ENCODE measurements around the gene DHRSX.
"Not testable (repeated sequence)": the region's sequence is repeated elsewhere in the genome, so short reads cannot be mapped to it uniquely, and the experiment has no call there.

The DHRSX gene

GRCh38 chrX:2424317-2424716 is 76.5 kb downstream of the DHRSX start:
- H3K27ac ChIP-seq, result no peak overlapping the region
- H3K4me3 ChIP-seq, result no peak overlapping the region
- no peaks in the 10 kb centered on the region for H3K9me3 ChIP-seq (ENCODE audit: low read depth, low read length)
- H3K36me3 ChIP-seq (ENCODE audit: insufficient read depth, low read length), result no peaks in the 10 kb centered on the region
- TF ChIP-seq EZH2 (IDR thresholded peaks at IDR 0.05) (no peak), POLR2AphosphoS5 (IDR thresholded peaks at IDR 0.05; ENCODE audit: borderline replicate concordance, low read depth, low read length) (no peak), FOXP2 (optimal IDR thresholded peaks at IDR 0.05; ENCODE audit: control extremely low read depth, extremely low read length, insufficient read depth) (no peak)
- H3K9ac ChIP-seq (ENCODE audit: insufficient read length), result no peak overlapping the region
- no peak for DNase-seq (ENCODE audit: low read depth, low spot score)

- no peak for DNase-seq (ENCODE audit: low read depth, low spot score)
- Histone ChIP-seq H3K36me3 (ENCODE audit: insufficient read depth, low read length) (no peaks in the 10 kb centered on the region), H3K27ac (no peak overlapping the region), H3K9ac (ENCODE audit: insufficient read length) (no peak overlapping the region), H3K9me3 (ENCODE audit: low read depth, low read length) (no peaks in the 10 kb centered on the region), H3K4me3 (no peak overlapping the region)
- TF ChIP-seq POLR2AphosphoS5 (IDR thresholded peaks at IDR 0.05; ENCODE audit: borderline replicate concordance, low read depth, low read length), result no peak
- no peak for TF ChIP-seq EZH2 (IDR thresholded peaks at IDR 0.05)
- no peak for TF ChIP-seq FOXP2 (optimal IDR thresholded peaks at IDR 0.05; ENCODE audit: control extremely low read depth, extremely low read length, insufficient read depth)
Observed at GRCh38 chrX:2423899-2424298, 76.9 kb downstream of the DHRSX start.

- H3K36me3 ChIP-seq (ENCODE audit: insufficient read depth, low read length), result no peaks in the 10 kb centered on the region
- no peak for DNase-seq (ENCODE audit: low read depth, low spot score)
- H3K4me3 ChIP-seq, result no peak overlapping the region
- TF ChIP-seq EZH2 (IDR thresholded peaks at IDR 0.05) (no peak), FOXP2 (optimal IDR thresholded peaks at IDR 0.05; ENCODE audit: control extremely low read depth, extremely low read length, insufficient read depth) (no peak), POLR2AphosphoS5 (IDR thresholded peaks at IDR 0.05; ENCODE audit: borderline replicate concordance, low read depth, low read length) (no peak)
- H3K9me3 ChIP-seq (ENCODE audit: low read depth, low read length), result no peaks in the 10 kb centered on the region
- no peak overlapping the region for H3K9ac ChIP-seq (ENCODE audit: insufficient read length)
- no peak overlapping the region for H3K27ac ChIP-seq
Observed at GRCh38 chrX:2423282-2423681, 77.5 kb downstream of the DHRSX start.

GRCh38 chrX:2419418-2419817 is 81.4 kb downstream of the DHRSX start:
- not testable (repeated sequence) for H3K4me3 ChIP-seq; H3K27ac ChIP-seq; DNase-seq (ENCODE audit: low read depth, low spot score); H3K9ac ChIP-seq (ENCODE audit: insufficient read length); H3K9me3 ChIP-seq (ENCODE audit: low read depth, low read length); H3K36me3 ChIP-seq (ENCODE audit: insufficient read depth, low read length)

- no peak for DNase-seq (ENCODE audit: low read depth, low spot score)
- Histone ChIP-seq H3K27ac (no peak overlapping the region), H3K36me3 (ENCODE audit: insufficient read depth, low read length) (no peaks in the 10 kb centered on the region), H3K9ac (ENCODE audit: insufficient read length) (no peak overlapping the region), H3K9me3 (ENCODE audit: low read depth, low read length) (no peaks in the 10 kb centered on the region), H3K4me3 (no peak overlapping the region)
- TF ChIP-seq POLR2AphosphoS5 (IDR thresholded peaks at IDR 0.05; ENCODE audit: borderline replicate concordance, low read depth, low read length), result no peak
- TF ChIP-seq FOXP2 (optimal IDR thresholded peaks at IDR 0.05; ENCODE audit: control extremely low read depth, extremely low read length, insufficient read depth), result no peak
- no peak for TF ChIP-seq EZH2 (IDR thresholded peaks at IDR 0.05)
Observed at GRCh38 chrX:2418000-2418399, 82.8 kb downstream of the DHRSX start.

GRCh38 chrX:2416851-2417604 is 83.7 kb downstream of the DHRSX start:
- H3K36me3 ChIP-seq (ENCODE audit: insufficient read depth, low read length), result no peaks in the 10 kb centered on the region
- no peak overlapping the region for H3K4me3 ChIP-seq
- no peak overlapping the region for H3K27ac ChIP-seq
- no peaks in the 10 kb centered on the region for H3K9me3 ChIP-seq (ENCODE audit: low read depth, low read length)
- DNase-seq (ENCODE audit: low read depth, low spot score), result no peak
- H3K9ac ChIP-seq (ENCODE audit: insufficient read length), result no peak overlapping the region
- TF ChIP-seq FOXP2 (optimal IDR thresholded peaks at IDR 0.05; ENCODE audit: control extremely low read depth, extremely low read length, insufficient read depth) (no peak), POLR2AphosphoS5 (IDR thresholded peaks at IDR 0.05; ENCODE audit: borderline replicate concordance, low read depth, low read length) (no peak), EZH2 (IDR thresholded peaks at IDR 0.05) (no peak)

- H3K9me3 ChIP-seq (ENCODE audit: low read depth, low read length), result no peaks in the 10 kb centered on the region
- H3K9ac ChIP-seq (ENCODE audit: insufficient read length), result no peak overlapping the region
- no peaks in the 10 kb centered on the region for H3K36me3 ChIP-seq (ENCODE audit: insufficient read depth, low read length)
- H3K27ac ChIP-seq, result no peak overlapping the region
- no peak overlapping the region for H3K4me3 ChIP-seq
- no peak for DNase-seq (ENCODE audit: low read depth, low spot score)
- TF ChIP-seq FOXP2 (optimal IDR thresholded peaks at IDR 0.05; ENCODE audit: control extremely low read depth, extremely low read length, insufficient read depth) (no peak), EZH2 (IDR thresholded peaks at IDR 0.05) (no peak), POLR2AphosphoS5 (IDR thresholded peaks at IDR 0.05; ENCODE audit: borderline replicate concordance, low read depth, low read length) (no peak)
Observed at GRCh38 chrX:2414384-2414783, 86.4 kb downstream of the DHRSX start.

GRCh38 chrX:2413969-2414368 is 86.8 kb downstream of the DHRSX start:
- Histone ChIP-seq H3K36me3 (ENCODE audit: insufficient read depth, low read length) (no peaks in the 10 kb centered on the region), H3K27ac (no peak overlapping the region), H3K9me3 (ENCODE audit: low read depth, low read length) (no peaks in the 10 kb centered on the region), H3K9ac (ENCODE audit: insufficient read length) (no peak overlapping the region), H3K4me3 (no peak overlapping the region)
- no peak for DNase-seq (ENCODE audit: low read depth, low spot score)
- TF ChIP-seq POLR2AphosphoS5 (IDR thresholded peaks at IDR 0.05; ENCODE audit: borderline replicate concordance, low read depth, low read length) (no peak), FOXP2 (optimal IDR thresholded peaks at IDR 0.05; ENCODE audit: control extremely low read depth, extremely low read length, insufficient read depth) (no peak), EZH2 (IDR thresholded peaks at IDR 0.05) (no peak)

GRCh38 chrX:2412131-2412530 is 88.6 kb downstream of the DHRSX start:
- Histone ChIP-seq H3K9ac (ENCODE audit: insufficient read length) (no peak overlapping the region), H3K9me3 (ENCODE audit: low read depth, low read length) (no peaks in the 10 kb centered on the region), H3K4me3 (no peak overlapping the region), H3K27ac (no peak overlapping the region), H3K36me3 (ENCODE audit: insufficient read depth, low read length) (peaks cover 5% of the 10 kb centered on the region; the same call in 1 of the 2 replicates)
- DNase-seq (ENCODE audit: low read depth, low spot score), result no peak
- no peak for TF ChIP-seq POLR2AphosphoS5 (IDR thresholded peaks at IDR 0.05; ENCODE audit: borderline replicate concordance, low read depth, low read length)
- no peak for TF ChIP-seq EZH2 (IDR thresholded peaks at IDR 0.05)
- TF ChIP-seq FOXP2 (optimal IDR thresholded peaks at IDR 0.05; ENCODE audit: control extremely low read depth, extremely low read length, insufficient read depth), result no peak

Data from SK-N-MC (cell line).